ENCODE data around the gene MOCOS. TPM values are rescaled to one million over a fixed set of nuclear protein-coding genes. Genes with fewer than 3 reads are reported as not detected.

The MOCOS gene
- total RNA-seq, 1 donor from 2014 or later = 24.5 TPM

GRCh38 chr18:36305375-36305774, 118.1 kb downstream of the MOCOS start:
- no peaks in the 10 kb centered on the region for H3K36me3 ChIP-seq (ENCODE audit: control insufficient read depth, insufficient read depth, low read length)
- no peak overlapping the region for H3K4me3 ChIP-seq (ENCODE audit: low read depth, low read length)
- TF ChIP-seq CTCF (IDR thresholded peaks at IDR 0.05; ENCODE audit: insufficient read depth, low read length, severe bottlenecking) = no peak
- no peak for DNase-seq (ENCODE audit: low read depth)
- no peak for FAIRE-seq
- no peaks in the 10 kb centered on the region for H3K27me3 ChIP-seq (ENCODE audit: control insufficient read depth, insufficient read depth, low read length)

GRCh38 chr18:36307513-36307912, 120.2 kb downstream of the MOCOS start:
- H3K27me3 ChIP-seq (ENCODE audit: control insufficient read depth, insufficient read depth, low read length) = no peaks in the 10 kb centered on the region
- FAIRE-seq (no peak), DNase-seq (ENCODE audit: low read depth) (no peak)
- H3K4me3 ChIP-seq (ENCODE audit: low read depth, low read length) = no peak overlapping the region
- H3K36me3 ChIP-seq (ENCODE audit: control insufficient read depth, insufficient read depth, low read length) = no peaks in the 10 kb centered on the region
- TF ChIP-seq CTCF (IDR thresholded peaks at IDR 0.05; ENCODE audit: insufficient read depth, low read length, severe bottlenecking) = no peak

- DNase-seq (ENCODE audit: low read depth) = no peak
- no peak for FAIRE-seq
- Histone ChIP-seq H3K36me3 (ENCODE audit: control insufficient read depth, insufficient read depth, low read length) (no peaks in the 10 kb centered on the region), H3K4me3 (ENCODE audit: low read depth, low read length) (peak overlapping the region; percentile 5), H3K27me3 (ENCODE audit: control insufficient read depth, insufficient read depth, low read length) (no peaks in the 10 kb centered on the region)
- no peak for TF ChIP-seq CTCF (IDR thresholded peaks at IDR 0.05; ENCODE audit: insufficient read depth, low read length, severe bottlenecking)
These were observed 121.6 kb downstream of the MOCOS start for GRCh38 chr18:36308711-36309435.

- Histone ChIP-seq H3K36me3 (ENCODE audit: control insufficient read depth, insufficient read depth, low read length) (no peaks in the 10 kb centered on the region), H3K27me3 (ENCODE audit: control insufficient read depth, insufficient read depth, low read length) (no peaks in the 10 kb centered on the region), H3K4me3 (ENCODE audit: low read depth, low read length) (no peak overlapping the region)
- no peak for TF ChIP-seq CTCF (IDR thresholded peaks at IDR 0.05; ENCODE audit: insufficient read depth, low read length, severe bottlenecking)
- FAIRE-seq (peak; percentile 99), DNase-seq (ENCODE audit: low read depth) (peak; percentile 99)
These were observed 122.4 kb downstream of the MOCOS start for GRCh38 chr18:36309436-36310391.

- TF ChIP-seq CTCF (IDR thresholded peaks at IDR 0.05; ENCODE audit: insufficient read depth, low read length, severe bottlenecking) = no peak
- DNase-seq (ENCODE audit: low read depth) (no peak), FAIRE-seq (no peak)
- Histone ChIP-seq H3K4me3 (ENCODE audit: low read depth, low read length) (no peak overlapping the region), H3K36me3 (ENCODE audit: control insufficient read depth, insufficient read depth, low read length) (no peaks in the 10 kb centered on the region), H3K27me3 (ENCODE audit: control insufficient read depth, insufficient read depth, low read length) (no peaks in the 10 kb centered on the region)
These were observed 123.8 kb downstream of the MOCOS start for GRCh38 chr18:36311026-36311570.
